Nephron progenitor cell (in vitro differentiated cells): ENCODE results near the gene HSD3B1.

Experiments
- DNase-seq: peaks from one replicate; pipeline ENCODE4 v3.0.0; 2021
- H3K27ac Mint-ChIP-seq: 2 replicates; pipeline ENCODE4 v1.8.0; 2021; ENCODE audit warnings: mild to moderate bottlenecking, moderate library complexity, mixed read lengths
- H3K27me3 Mint-ChIP-seq: 2 replicates; pipeline ENCODE4 v1.8.0; 2021; ENCODE audit warnings: mild to moderate bottlenecking, low read depth, mixed read lengths; ENCODE audit not compliant: poor library complexity
- H3K36me3 Mint-ChIP-seq: 2 replicates; pipeline ENCODE4 v1.8.0; 2021; ENCODE audit warnings: low read depth, mixed read lengths
- H3K4me1 Mint-ChIP-seq: 2 replicates; pipeline ENCODE4 v1.8.0; 2021; ENCODE audit warnings: mixed read lengths
- H3K4me3 Mint-ChIP-seq: 2 replicates; pipeline ENCODE4 v1.8.0; 2021; ENCODE audit warnings: mild to moderate bottlenecking, moderate library complexity, mixed read lengths
- H3K9me3 Mint-ChIP-seq: 2 replicates; pipeline ENCODE4 v1.8.0; 2021; ENCODE audit warnings: mild to moderate bottlenecking, moderate library complexity, mixed read lengths
- TF ChIP-seq, protein P1 (sequence below): fragments of 200-600 bp; sonication (generic); IDR thresholded peaks from 2 replicates; pipeline ENCODE4 v1.5.0; 2021; ENCODE audit warnings: antibody characterized with exemption

HSD3B1 gene

DNA sequence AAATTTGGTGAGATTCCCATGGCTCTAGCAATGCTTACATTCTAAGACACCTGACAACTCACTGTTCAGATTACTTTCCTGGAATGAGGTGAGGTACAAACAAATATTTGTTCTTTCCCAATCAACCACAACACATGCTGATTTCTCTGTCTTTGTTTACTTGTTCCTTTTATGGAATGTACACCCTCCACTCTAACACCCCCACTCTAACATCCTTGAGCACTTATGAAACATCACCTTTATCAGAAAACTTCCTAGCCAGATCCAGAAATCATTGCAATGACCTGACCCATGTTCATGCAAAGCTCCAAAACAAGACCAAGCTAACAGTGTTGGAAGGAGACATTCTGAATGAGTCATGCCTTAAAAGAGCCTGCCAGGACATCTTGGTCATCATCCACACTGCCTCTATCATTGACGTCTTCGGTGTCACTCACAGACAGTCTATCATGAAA is 35.5 kb downstream of the HSD3B1 start:
- no peak for DNase-seq
- H3K27ac Mint-ChIP-seq: no peak overlapping the region
- TF ChIP-seq, protein P1, sequence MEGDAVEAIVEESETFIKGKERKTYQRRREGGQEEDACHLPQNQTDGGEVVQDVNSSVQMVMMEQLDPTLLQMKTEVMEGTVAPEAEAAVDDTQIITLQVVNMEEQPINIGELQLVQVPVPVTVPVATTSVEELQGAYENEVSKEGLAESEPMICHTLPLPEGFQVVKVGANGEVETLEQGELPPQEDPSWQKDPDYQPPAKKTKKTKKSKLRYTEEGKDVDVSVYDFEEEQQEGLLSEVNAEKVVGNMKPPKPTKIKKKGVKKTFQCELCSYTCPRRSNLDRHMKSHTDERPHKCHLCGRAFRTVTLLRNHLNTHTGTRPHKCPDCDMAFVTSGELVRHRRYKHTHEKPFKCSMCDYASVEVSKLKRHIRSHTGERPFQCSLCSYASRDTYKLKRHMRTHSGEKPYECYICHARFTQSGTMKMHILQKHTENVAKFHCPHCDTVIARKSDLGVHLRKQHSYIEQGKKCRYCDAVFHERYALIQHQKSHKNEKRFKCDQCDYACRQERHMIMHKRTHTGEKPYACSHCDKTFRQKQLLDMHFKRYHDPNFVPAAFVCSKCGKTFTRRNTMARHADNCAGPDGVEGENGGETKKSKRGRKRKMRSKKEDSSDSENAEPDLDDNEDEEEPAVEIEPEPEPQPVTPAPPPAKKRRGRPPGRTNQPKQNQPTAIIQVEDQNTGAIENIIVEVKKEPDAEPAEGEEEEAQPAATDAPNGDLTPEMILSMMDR: no peak
- no peaks in the 10 kb centered on the region for H3K36me3 Mint-ChIP-seq
- H3K27me3 Mint-ChIP-seq: peaks cover 14% of the 10 kb centered on the region
- H3K4me1 Mint-ChIP-seq: no peaks in the 10 kb centered on the region
- no peaks in the 10 kb centered on the region for H3K9me3 Mint-ChIP-seq
- no peak overlapping the region for H3K4me3 Mint-ChIP-seq

- no peaks in the 10 kb centered on the region for H3K36me3 Mint-ChIP-seq
- TF ChIP-seq, protein P1: peak; percentile 37
- H3K27me3 Mint-ChIP-seq: peaks cover 16% of the 10 kb centered on the region
- no peak overlapping the region for H3K4me3 Mint-ChIP-seq
- H3K9me3 Mint-ChIP-seq: no peaks in the 10 kb centered on the region
- no peak overlapping the region for H3K27ac Mint-ChIP-seq
- H3K4me1 Mint-ChIP-seq: no peaks in the 10 kb centered on the region
- DNase-seq: peak; percentile 21
Measured at GRCh38 chr1:119544165-119544762, 37.3 kb downstream of the HSD3B1 start.

DNA sequence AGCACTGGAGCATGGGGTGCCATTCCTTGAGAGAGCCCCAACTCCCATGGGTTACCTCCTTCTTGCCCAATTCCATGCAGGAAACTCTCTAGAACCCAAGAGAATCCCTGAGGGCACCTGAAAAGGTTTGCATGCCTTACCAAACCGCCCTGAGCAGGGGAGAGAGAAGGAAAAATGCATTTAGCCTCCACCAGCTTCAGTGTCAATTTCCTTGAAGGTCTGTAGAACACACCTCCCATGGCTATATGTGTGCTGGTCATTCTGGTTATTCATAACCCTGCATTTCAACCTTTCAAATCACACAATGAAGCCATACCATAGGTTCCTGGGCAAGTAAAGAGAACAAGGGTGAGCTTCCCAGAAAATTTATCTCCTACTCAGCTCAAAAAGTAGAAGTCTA is 39.6 kb downstream of the HSD3B1 start:
- Mint-ChIP-seq H3K4me3 (no peak overlapping the region), H3K4me1 (peaks cover 11% of the 10 kb centered on the region), H3K27me3 (peaks cover 17% of the 10 kb centered on the region), H3K9me3 (no peaks in the 10 kb centered on the region), H3K27ac (no peak overlapping the region), H3K36me3 (no peaks in the 10 kb centered on the region)
- DNase-seq: no peak
- TF ChIP-seq, protein P1: no peak

GRCh38 chr1:119547306-119547705 is 40.3 kb downstream of the HSD3B1 start:
- Mint-ChIP-seq H3K36me3 (no peaks in the 10 kb centered on the region), H3K27ac (no peak overlapping the region), H3K9me3 (no peaks in the 10 kb centered on the region), H3K4me1 (peaks cover 11% of the 10 kb centered on the region), H3K27me3 (peaks cover 20% of the 10 kb centered on the region), H3K4me3 (no peak overlapping the region)
- DNase-seq: no peak
- TF ChIP-seq, protein P1: no peak

DNA sequence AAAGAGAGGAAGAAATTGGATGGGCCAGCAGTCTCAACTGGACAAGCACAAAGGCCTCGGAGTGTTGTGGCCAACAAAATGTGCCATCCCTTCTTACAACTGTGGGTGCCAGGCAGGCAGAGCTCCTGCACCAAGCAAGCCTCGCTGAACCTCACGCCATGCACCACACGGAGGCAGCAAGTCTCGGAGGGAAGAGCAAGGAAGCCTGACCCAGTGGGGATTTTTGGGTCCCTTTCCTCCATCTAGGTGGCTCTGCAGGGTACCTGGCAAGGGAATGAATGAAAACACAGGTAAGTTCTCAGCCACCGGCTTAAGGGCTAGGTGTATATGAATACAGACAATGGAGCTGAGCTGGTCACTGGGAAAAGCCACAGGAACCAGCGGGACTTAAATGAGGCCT is 40.8 kb downstream of the HSD3B1 start:
- no peak overlapping the region for H3K27ac Mint-ChIP-seq
- H3K36me3 Mint-ChIP-seq: no peaks in the 10 kb centered on the region
- H3K4me1 Mint-ChIP-seq: peaks cover 11% of the 10 kb centered on the region
- no peaks in the 10 kb centered on the region for H3K9me3 Mint-ChIP-seq
- H3K4me3 Mint-ChIP-seq: no peak overlapping the region
- TF ChIP-seq, protein P1: no peak
- no peak for DNase-seq
- H3K27me3 Mint-ChIP-seq: peaks cover 22% of the 10 kb centered on the region

- Mint-ChIP-seq H3K9me3 (no peaks in the 10 kb centered on the region), H3K27me3 (peaks cover 18% of the 10 kb centered on the region), H3K27ac (no peak overlapping the region), H3K4me3 (no peak overlapping the region), H3K4me1 (peaks cover 21% of the 10 kb centered on the region), H3K36me3 (no peaks in the 10 kb centered on the region)
- DNase-seq: peak; percentile 65
- TF ChIP-seq, protein P1: peak; percentile 64
Measured at GRCh38 chr1:119549719-119550132, 42.7 kb downstream of the HSD3B1 start.
